ENCODE data around the gene EPM2A.

Gene EPM2A

GRCh38 chr6:145734486-145735355 lies 599 bp downstream of the EPM2A start:
- peak; percentile 73 to 94 (median 86) for DNase-seq
- intact Hi-C loops (cut with DNase I), result loop anchor here (2.0 to 10.0 kb wide), 2 partner anchors 80 to 230 kb away; partner anchors contain the start of genes FBXO30 and SHPRH

GRCh38 chr6:145733810-145734209 lies 1.5 kb downstream of the EPM2A start:
- DNase-seq, result peak in 7 of 42 donors; percentile 4 to 43 (median 14)
- intact Hi-C loops (cut with DNase I), result loop anchor here (2.0 to 10.0 kb wide), 2 partner anchors 81 to 231 kb away; partner anchors contain the start of genes FBXO30 and SHPRH

- no peak for DNase-seq
- intact Hi-C loops (cut with DNase I), result loop anchor here (10.0 kb wide), 1 partner anchor 232 kb away; the partner anchor contains the start of gene SHPRH
These were observed 2.1 kb downstream of the EPM2A start for GRCh38 chr6:145733207-145733606.

- no peak for DNase-seq
- intact Hi-C loops (cut with DNase I), result loop anchor here (10.0 kb wide), 1 partner anchor 233 kb away; the partner anchor contains the start of gene SHPRH
These were observed 3.9 kb downstream of the EPM2A start for GRCh38 chr6:145731447-145731846.

GRCh38 chr6:145729887-145730286 lies 5.4 kb downstream of the EPM2A start:
- intact Hi-C loops (cut with DNase I), result loop anchor here (10.0 kb wide), 1 partner anchor 235 kb away; the partner anchor contains the start of gene SHPRH
- no peak for DNase-seq

- intact Hi-C loops (cut with DNase I), result no loop called here
- no peak for DNase-seq
These were observed 6.6 kb downstream of the EPM2A start for GRCh38 chr6:145728444-145729385.

GRCh38 chr6:145727817-145728388 lies 7.4 kb downstream of the EPM2A start:
- DNase-seq, result no peak
- intact Hi-C loops (cut with DNase I), result no loop called here

- DNase-seq, result no peak
- intact Hi-C loops (cut with DNase I), result no loop called here
These were observed 9.8 kb downstream of the EPM2A start for GRCh38 chr6:145725570-145725969.

GRCh38 chr6:145723646-145724045 lies 11.7 kb downstream of the EPM2A start:
- DNase-seq, result no peak
- intact Hi-C loops (cut with DNase I), result no loop called here

- no peak for DNase-seq
- intact Hi-C loops (cut with DNase I), result no loop called here
These were observed 13.1 kb downstream of the EPM2A start for GRCh38 chr6:145722190-145722589.

- intact Hi-C loops (cut with DNase I), result no loop called here
- DNase-seq, result no peak
These were observed 14.2 kb downstream of the EPM2A start for GRCh38 chr6:145721144-145721543.

GRCh38 chr6:145715426-145715825 lies 19.9 kb downstream of the EPM2A start:
- no peak for DNase-seq
- intact Hi-C loops (cut with DNase I), result no loop called here

- intact Hi-C loops (cut with DNase I), result no loop called here
- DNase-seq, result no peak
These were observed 20.6 kb downstream of the EPM2A start for GRCh38 chr6:145714731-145715130.

- no peak for DNase-seq
- intact Hi-C loops (cut with DNase I), result no loop called here
These were observed 21.5 kb downstream of the EPM2A start for GRCh38 chr6:145713773-145714172.

GRCh38 chr6:145711372-145711771 lies 23.9 kb downstream of the EPM2A start:
- intact Hi-C loops (cut with DNase I), result no loop called here
- no peak for DNase-seq

- no peak for DNase-seq
- intact Hi-C loops (cut with DNase I), result no loop called here
These were observed 27.9 kb downstream of the EPM2A start for GRCh38 chr6:145707397-145707796.

- no peak for DNase-seq
These were observed 29.8 kb downstream of the EPM2A start for GRCh38 chr6:145705561-145705960.

GRCh38 chr6:145704143-145704781 lies 31.1 kb downstream of the EPM2A start:
- intact Hi-C loops (cut with DNase I), result no loop called here
- no peak for DNase-seq

More at GRCh38 chr6:145705561-145705960, 29.8 kb downstream of the EPM2A start:
- intact Hi-C loops (cut with DNase I), result no loop called here

- intact Hi-C loops (cut with DNase I), result no loop called here
- DNase-seq, result no peak
These were observed 35.9 kb downstream of the EPM2A start for GRCh38 chr6:145699462-145699861.
